ENCODE results near the gene MACF1.
"Not testable (repeated sequence)": the region's sequence is repeated elsewhere in the genome, so short reads cannot be mapped to it uniquely, and the experiment has no call there.

MACF1 gene

GRCh38 chr1:39508266-39508665, 303.8 kb downstream of the MACF1 start:
- TF ChIP-seq CTCF (IDR thresholded peaks at IDR 0.05; ENCODE audit: extremely low read depth, missing control alignments), result no peak
- no peak for DNase-seq (ENCODE audit: low spot score)

- no peak for DNase-seq (ENCODE audit: low spot score)
- TF ChIP-seq CTCF (IDR thresholded peaks at IDR 0.05; ENCODE audit: extremely low read depth, missing control alignments), result no peak
Observed at GRCh38 chr1:39508857-39509305, 304.4 kb downstream of the MACF1 start.

- DNase-seq (ENCODE audit: low spot score), result peak; percentile 53
- no peak for TF ChIP-seq CTCF (IDR thresholded peaks at IDR 0.05; ENCODE audit: extremely low read depth, missing control alignments)
Observed at GRCh38 chr1:39509360-39510009, 305.0 kb downstream of the MACF1 start.

- not testable (repeated sequence) for DNase-seq (ENCODE audit: low spot score)
Observed at GRCh38 chr1:39510570-39511186, 306.2 kb downstream of the MACF1 start.

- DNase-seq (ENCODE audit: low spot score), result not testable (repeated sequence)
Observed at GRCh38 chr1:39511477-39511876, 307.0 kb downstream of the MACF1 start.

- not testable (repeated sequence) for DNase-seq (ENCODE audit: low spot score)
Observed at GRCh38 chr1:39512234-39512847, 307.8 kb downstream of the MACF1 start.

GRCh38 chr1:39514710-39515124, 310.2 kb downstream of the MACF1 start:
- not testable (repeated sequence) for DNase-seq (ENCODE audit: low spot score)

GRCh38 chr1:39515131-39516086, 310.9 kb downstream of the MACF1 start:
- not testable (repeated sequence) for DNase-seq (ENCODE audit: low spot score)

- not testable (repeated sequence) for DNase-seq (ENCODE audit: low spot score)
Observed at GRCh38 chr1:39516841-39517240, 312.3 kb downstream of the MACF1 start.

GRCh38 chr1:39517936-39518335, 313.4 kb downstream of the MACF1 start:
- not testable (repeated sequence) for DNase-seq (ENCODE audit: low spot score)

GRCh38 chr1:39519376-39519775, 314.9 kb downstream of the MACF1 start:
- not testable (repeated sequence) for DNase-seq (ENCODE audit: low spot score)

- DNase-seq (ENCODE audit: low spot score), result not testable (repeated sequence)
Observed at GRCh38 chr1:39522221-39522620, 317.7 kb downstream of the MACF1 start.
